Mesothelial cell of epicardium (in vitro differentiated cells): ENCODE data around the gene PARD3B. TPM values are rescaled to one million over a fixed set of nuclear protein-coding genes. Genes with fewer than 3 reads are reported as not detected.

Experiments
- DNase-seq, 2 experiments: peaks; one replicate each; pipeline ENCODE4 v3.0.0; 2021; ENCODE audit warnings: low spot score in 2 of 2; ENCODE audit not compliant: unreplicated experiment in 2 of 2
- H3K27ac Mint-ChIP-seq: 2 replicates; pipeline ENCODE4 v1.8.0; 2021; ENCODE audit warnings: mixed read lengths
- H3K27me3 Mint-ChIP-seq: 2 replicates; pipeline ENCODE4 v1.8.0; 2021; ENCODE audit warnings: low read depth, mixed read lengths
- H3K36me3 Mint-ChIP-seq: 2 replicates; pipeline ENCODE4 v1.8.0; 2021; ENCODE audit warnings: mixed read lengths
- H3K4me1 Mint-ChIP-seq: 2 replicates; pipeline ENCODE4 v1.8.0; 2021; ENCODE audit warnings: mixed read lengths
- H3K4me3 Mint-ChIP-seq: 2 replicates; pipeline ENCODE4 v1.8.0; 2021; ENCODE audit warnings: mild to moderate bottlenecking, moderate library complexity, mixed read lengths
- H3K9me3 Mint-ChIP-seq: 2 replicates; pipeline ENCODE4 v1.8.0; 2021; ENCODE audit warnings: mixed read lengths
- total RNA-seq: library from RNA; stranded (reverse); gene quantifications from 3 replicates; pipeline ENCODE4 v1.2.1, GENCODE V29; 2021
- TF ChIP-seq, protein P1 (sequence below): fragments of 200-600 bp; sonication (generic); IDR thresholded peaks from one replicate; pipeline ENCODE4 v1.5.0; 2021; ENCODE audit warnings: antibody characterized with exemption; ENCODE audit not compliant: unreplicated experiment

Gene PARD3B
- total RNA-seq, 1 donor from 2014 or later, result 23.4 TPM

- H3K9me3 Mint-ChIP-seq, result peaks cover 3% of the 10 kb centered on the region
- no peak for DNase-seq
- TF ChIP-seq, protein P1, sequence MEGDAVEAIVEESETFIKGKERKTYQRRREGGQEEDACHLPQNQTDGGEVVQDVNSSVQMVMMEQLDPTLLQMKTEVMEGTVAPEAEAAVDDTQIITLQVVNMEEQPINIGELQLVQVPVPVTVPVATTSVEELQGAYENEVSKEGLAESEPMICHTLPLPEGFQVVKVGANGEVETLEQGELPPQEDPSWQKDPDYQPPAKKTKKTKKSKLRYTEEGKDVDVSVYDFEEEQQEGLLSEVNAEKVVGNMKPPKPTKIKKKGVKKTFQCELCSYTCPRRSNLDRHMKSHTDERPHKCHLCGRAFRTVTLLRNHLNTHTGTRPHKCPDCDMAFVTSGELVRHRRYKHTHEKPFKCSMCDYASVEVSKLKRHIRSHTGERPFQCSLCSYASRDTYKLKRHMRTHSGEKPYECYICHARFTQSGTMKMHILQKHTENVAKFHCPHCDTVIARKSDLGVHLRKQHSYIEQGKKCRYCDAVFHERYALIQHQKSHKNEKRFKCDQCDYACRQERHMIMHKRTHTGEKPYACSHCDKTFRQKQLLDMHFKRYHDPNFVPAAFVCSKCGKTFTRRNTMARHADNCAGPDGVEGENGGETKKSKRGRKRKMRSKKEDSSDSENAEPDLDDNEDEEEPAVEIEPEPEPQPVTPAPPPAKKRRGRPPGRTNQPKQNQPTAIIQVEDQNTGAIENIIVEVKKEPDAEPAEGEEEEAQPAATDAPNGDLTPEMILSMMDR, result no peak
- no peak overlapping the region for H3K4me3 Mint-ChIP-seq
- no peaks in the 10 kb centered on the region for H3K4me1 Mint-ChIP-seq
- H3K36me3 Mint-ChIP-seq, result no peaks in the 10 kb centered on the region
- peaks cover 2% of the 10 kb centered on the region for H3K27me3 Mint-ChIP-seq
- no peak overlapping the region for H3K27ac Mint-ChIP-seq
Measured at GRCh38 chr2:204796581-204796980, 251.3 kb downstream of the PARD3B start.

- no peaks in the 10 kb centered on the region for H3K36me3 Mint-ChIP-seq
- H3K9me3 Mint-ChIP-seq, result peaks cover 8% of the 10 kb centered on the region
- no peak overlapping the region for H3K27ac Mint-ChIP-seq
- no peak for DNase-seq
- H3K27me3 Mint-ChIP-seq, result peaks cover 2% of the 10 kb centered on the region
- H3K4me3 Mint-ChIP-seq, result no peak overlapping the region
- H3K4me1 Mint-ChIP-seq, result no peaks in the 10 kb centered on the region
- TF ChIP-seq, protein P1, result no peak
Measured at GRCh38 chr2:204799791-204800190, 254.5 kb downstream of the PARD3B start.

- no peaks in the 10 kb centered on the region for H3K4me1 Mint-ChIP-seq
- H3K9me3 Mint-ChIP-seq, result peaks cover 67% of the 10 kb centered on the region
- DNase-seq, result no peak
- TF ChIP-seq, protein P1, result no peak
- no peak overlapping the region for H3K27ac Mint-ChIP-seq
- peaks cover 25% of the 10 kb centered on the region for H3K36me3 Mint-ChIP-seq
- no peaks in the 10 kb centered on the region for H3K27me3 Mint-ChIP-seq
- no peak overlapping the region for H3K4me3 Mint-ChIP-seq
Measured at GRCh38 chr2:204808494-204808893, 263.2 kb downstream of the PARD3B start.

DNA sequence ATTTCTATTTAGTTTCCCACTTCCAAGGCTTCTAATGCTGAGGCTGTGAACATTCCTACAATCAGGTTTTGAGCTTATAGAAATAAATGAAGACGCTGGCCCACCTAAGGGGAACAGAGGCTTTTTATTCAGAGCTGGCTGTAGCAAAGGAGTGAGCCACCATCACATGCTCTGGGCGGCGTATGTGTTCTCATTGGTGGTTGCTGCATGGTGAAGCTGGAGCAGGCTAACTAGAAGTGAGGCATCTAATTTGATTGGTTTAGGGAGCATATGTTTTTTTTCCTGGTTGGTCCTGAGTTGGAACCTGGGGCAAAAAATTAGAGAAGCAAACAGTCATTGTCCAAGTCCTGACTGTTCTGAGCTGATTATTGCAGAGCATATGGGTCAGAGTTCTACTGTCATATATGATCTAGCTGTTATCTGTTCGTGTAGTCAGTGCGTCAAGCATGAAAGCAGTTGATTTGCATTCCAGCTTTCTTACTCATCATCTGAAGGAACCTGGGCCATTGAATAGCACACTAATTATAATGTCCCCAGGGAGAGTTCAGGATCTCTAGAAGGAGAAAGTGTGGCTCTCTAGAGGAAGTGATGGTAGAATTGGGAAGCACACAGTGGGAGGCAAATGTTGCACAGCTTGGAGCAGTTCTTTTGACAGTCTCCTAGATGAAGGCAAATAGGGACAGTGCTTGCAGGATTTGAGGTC is 279.6 kb downstream of the PARD3B start:
- Mint-ChIP-seq H3K27me3 (no peaks in the 10 kb centered on the region), H3K4me3 (no peak overlapping the region), H3K9me3 (peaks cover 14% of the 10 kb centered on the region), H3K36me3 (peaks cover 8% of the 10 kb centered on the region), H3K4me1 (no peaks in the 10 kb centered on the region), H3K27ac (no peak overlapping the region)
- DNase-seq, result no peak
- TF ChIP-seq, protein P1, result no peak

DNA sequence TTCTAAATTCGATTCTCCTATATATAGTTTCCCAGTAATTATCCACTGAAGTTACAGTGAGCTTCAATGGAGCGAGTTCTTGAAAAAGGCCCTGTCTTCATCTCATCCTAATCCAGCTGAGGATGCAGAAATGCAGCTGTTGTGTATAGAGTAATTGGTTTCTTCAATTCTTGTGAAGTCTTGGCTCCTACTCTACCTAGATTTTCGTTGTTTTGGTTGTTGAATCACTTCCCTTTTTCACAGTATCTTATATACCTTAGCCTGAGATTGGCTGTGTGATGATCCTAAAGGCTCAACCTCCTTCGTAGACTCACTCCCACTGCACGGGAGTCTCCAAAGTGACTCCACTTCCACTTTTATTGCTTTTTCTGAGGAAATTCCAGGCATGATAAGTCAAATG is 280.4 kb downstream of the PARD3B start:
- H3K27me3 Mint-ChIP-seq, result no peaks in the 10 kb centered on the region
- H3K36me3 Mint-ChIP-seq, result peaks cover 9% of the 10 kb centered on the region
- H3K27ac Mint-ChIP-seq, result no peak overlapping the region
- no peaks in the 10 kb centered on the region for H3K4me1 Mint-ChIP-seq
- peaks cover 16% of the 10 kb centered on the region for H3K9me3 Mint-ChIP-seq
- DNase-seq, result no peak
- TF ChIP-seq, protein P1, result no peak
- no peak overlapping the region for H3K4me3 Mint-ChIP-seq
